H9 (cell line): ENCODE results near the gene IGF1R. TPM values are rescaled to one million over a fixed set of nuclear protein-coding genes. Genes with fewer than 3 reads are reported as not detected.
A peak's percentile ranks its signal among the peaks of the same experiment; 100 is the strongest.

Source experiments
- DNase-seq: peaks from one replicate; pipeline ENCODE4 v3.0.0-alpha.2; 2017
- H2AFZ ChIP-seq: one replicate; pipeline ENCODE4 v1.6.1; 2013; ENCODE audit warnings: mild to moderate bottlenecking, low read length, control low read depth, moderate library complexity
- H2AK5ac ChIP-seq: 2 replicates; pipeline ENCODE4 v1.6.1; 2013; ENCODE audit warnings: low read length, control low read depth, mixed read lengths; ENCODE audit not compliant: insufficient read length
- H2BK120ac ChIP-seq: one replicate; pipeline ENCODE4 v1.6.1; 2013; ENCODE audit warnings: low read depth, mild to moderate bottlenecking, low read length, control low read depth, inconsistent platforms; ENCODE audit not compliant: poor library complexity, severe bottlenecking
- H2BK12ac ChIP-seq: 2 replicates; pipeline ENCODE4 v1.6.1; 2013; ENCODE audit warnings: low read length, control low read depth, mixed read lengths, low read depth; ENCODE audit not compliant: insufficient read length
- H2BK15ac ChIP-seq: 2 replicates; pipeline ENCODE4 v1.6.1; 2013; ENCODE audit warnings: low read depth, low read length, control low read depth
- H2BK20ac ChIP-seq: one replicate; pipeline ENCODE4 v1.6.1; 2013; ENCODE audit warnings: low read depth, mild to moderate bottlenecking, low read length, control low read depth, inconsistent platforms; ENCODE audit not compliant: poor library complexity, severe bottlenecking
- H2BK5ac ChIP-seq: 2 replicates; pipeline ENCODE4 v1.6.1; 2013; ENCODE audit warnings: low read length, control low read depth, mixed read lengths; ENCODE audit not compliant: insufficient read length
- H3K14ac ChIP-seq: 2 replicates; pipeline ENCODE4 v1.6.1; 2013; ENCODE audit warnings: low read length, control low read depth; ENCODE audit not compliant: insufficient read depth
- H3K18ac ChIP-seq: 2 replicates; pipeline ENCODE4 v1.6.1; 2013; ENCODE audit warnings: low read depth, mild to moderate bottlenecking, mixed read lengths, low read length, control low read depth; ENCODE audit not compliant: insufficient read length
- H3K23ac ChIP-seq: 2 replicates; pipeline ENCODE4 v1.6.1; 2013; ENCODE audit warnings: low read length, control low read depth, mixed read lengths, low read depth; ENCODE audit not compliant: insufficient read length
- H3K23me2 ChIP-seq: 2 replicates; pipeline ENCODE4 v1.6.1; 2013; ENCODE audit warnings: low read depth, mild to moderate bottlenecking, mixed read lengths, low read length, control low read depth; ENCODE audit not compliant: insufficient read length, poor library complexity, severe bottlenecking
- H3K27ac ChIP-seq: 2 replicates; pipeline ENCODE4 v1.5.1; 2013; ENCODE audit warnings: low read length, control low read depth, mixed read lengths, low read depth; ENCODE audit not compliant: insufficient read length
- H3K27me3 ChIP-seq: 2 replicates; pipeline ENCODE4 v1.6.1; 2013; ENCODE audit warnings: low read length, control low read depth, inconsistent platforms; ENCODE audit not compliant: insufficient read depth
- H3K4ac ChIP-seq: 2 replicates; pipeline ENCODE4 v1.6.1; 2013; ENCODE audit warnings: low read depth, mild to moderate bottlenecking, control low read depth, inconsistent platforms, low read length, moderate library complexity
- H3K4me1 ChIP-seq: 2 replicates; pipeline ENCODE4 v1.6.1; 2013; ENCODE audit warnings: low read length, control low read depth, inconsistent platforms; ENCODE audit not compliant: insufficient read depth
- H3K4me2 ChIP-seq: 2 replicates; pipeline ENCODE4 v1.6.1; 2013; ENCODE audit warnings: low read length, control low read depth, mixed read lengths; ENCODE audit not compliant: insufficient read length, insufficient read depth
- H3K56ac ChIP-seq: 2 replicates; pipeline ENCODE4 v1.6.1; 2013; ENCODE audit warnings: low read depth, mild to moderate bottlenecking, mixed read lengths, low read length, control low read depth; ENCODE audit not compliant: insufficient read length
- H3K79me1 ChIP-seq: 2 replicates; pipeline ENCODE4 v1.6.1; 2013; ENCODE audit warnings: low read depth, mild to moderate bottlenecking, moderate library complexity, low read length, control low read depth, inconsistent platforms; ENCODE audit not compliant: insufficient read depth, poor library complexity, severe bottlenecking
- H3K79me2 ChIP-seq: 2 replicates; pipeline ENCODE4 v1.6.1; 2013; ENCODE audit warnings: low read length, control low read depth, inconsistent platforms; ENCODE audit not compliant: insufficient read depth
- H3K9ac ChIP-seq: 2 replicates; pipeline ENCODE4 v1.6.1; 2013; ENCODE audit warnings: low read length, control low read depth, mixed read lengths; ENCODE audit not compliant: insufficient read length; ENCODE audit errors: extremely low read depth
- H3K9me3 ChIP-seq: one replicate; pipeline ENCODE4 v1.6.1; 2013; ENCODE audit warnings: low read depth, low read length, inconsistent platforms; ENCODE audit not compliant: control insufficient read depth
- H3T11ph ChIP-seq: one replicate; pipeline ENCODE4 v1.6.1; 2013; ENCODE audit warnings: mild to moderate bottlenecking, low read length, control low read depth, inconsistent platforms
- H4K20me1 ChIP-seq: one replicate; pipeline ENCODE4 v1.6.1; 2013; ENCODE audit not compliant: control insufficient read depth, insufficient read length, insufficient read depth
- H4K5ac ChIP-seq: 2 replicates; pipeline ENCODE4 v1.6.1; 2013; ENCODE audit warnings: low read depth, mild to moderate bottlenecking, mixed read lengths, low read length, control low read depth; ENCODE audit not compliant: insufficient read length
- H4K8ac ChIP-seq: replicated peaks from 2 replicates; pipeline ENCODE4 v1.6.1; 2013; ENCODE audit warnings: low read length, control low read depth, mixed read lengths, low read depth; ENCODE audit not compliant: insufficient read length
- H4K91ac ChIP-seq: 2 replicates; pipeline ENCODE4 v1.6.1; 2013; ENCODE audit warnings: low read depth, mild to moderate bottlenecking, moderate library complexity, mixed read lengths, low read length, control low read depth; ENCODE audit not compliant: insufficient read length
- H3K27ac Mint-ChIP-seq, 3 experiments: 2 replicates in 2 of 3; 3 replicates in 1 of 3; pipeline ENCODE4 v1.8.0; 2020 to 2021; ENCODE audit warnings: mixed read lengths in 3 of 3, mild to moderate bottlenecking in 1 of 3, moderate library complexity in 1 of 3
- H3K27me3 Mint-ChIP-seq: 2 replicates; pipeline ENCODE4 v1.8.0; 2021; ENCODE audit warnings: low read depth, mild to moderate bottlenecking, moderate library complexity, mixed read lengths
- H3K36me3 Mint-ChIP-seq, 3 experiments: 2 replicates in 2 of 3; 3 replicates in 1 of 3; pipeline ENCODE4 v1.8.0; 2020 to 2021; ENCODE audit warnings: low read depth in 3 of 3, mixed read lengths in 3 of 3; ENCODE audit not compliant: insufficient read depth in 1 of 3
- H3K4me1 Mint-ChIP-seq, 2 experiments: 2 replicates each; pipeline ENCODE4 v1.8.0; 2020; ENCODE audit warnings: mixed read lengths in 2 of 2
- H3K4me3 Mint-ChIP-seq, 2 experiments: 2 replicates in 1 of 2; 3 replicates in 1 of 2; pipeline ENCODE4 v1.8.0; 2020 to 2021; ENCODE audit warnings: mild to moderate bottlenecking in 2 of 2, mixed read lengths in 2 of 2, moderate library complexity in 1 of 2
- H3K9me3 Mint-ChIP-seq, 2 experiments: 2 replicates in 1 of 2; 3 replicates in 1 of 2; pipeline ENCODE4 v1.8.0; 2020; ENCODE audit warnings: mild to moderate bottlenecking in 2 of 2, mixed read lengths in 2 of 2, moderate library complexity in 1 of 2
- CTCF ChIP-seq: fragments of 200-600 bp; sonication (generic); conservative IDR thresholded peaks from 3 replicates; pipeline ENCODE4 v1.8.0; 2021; ENCODE audit warnings: antibody characterized with exemption, mild to moderate bottlenecking
- WGBS: extraction: QIAGEN DNeasy Blood & Tissue Kit; methylation state at CpG from one replicate; pipeline ENCODE4 v1.1.7; 2013; ENCODE audit warnings: missing lambda C conversion rate, low lambda C conversion rate, mixed read lengths; ENCODE audit not compliant: insufficient read length; ENCODE audit errors: extremely low coverage; 5-methylcytosine and 5-hydroxymethylcytosine counted together
- total RNA-seq: library from RNA; stranded (reverse); gene quantifications from 2 replicates; pipeline ENCODE4 v1.2.1, GENCODE V29; 2021

IGF1R gene
- total RNA-seq, 1 experiment from 2014 or later = 70.0 TPM

DNA sequence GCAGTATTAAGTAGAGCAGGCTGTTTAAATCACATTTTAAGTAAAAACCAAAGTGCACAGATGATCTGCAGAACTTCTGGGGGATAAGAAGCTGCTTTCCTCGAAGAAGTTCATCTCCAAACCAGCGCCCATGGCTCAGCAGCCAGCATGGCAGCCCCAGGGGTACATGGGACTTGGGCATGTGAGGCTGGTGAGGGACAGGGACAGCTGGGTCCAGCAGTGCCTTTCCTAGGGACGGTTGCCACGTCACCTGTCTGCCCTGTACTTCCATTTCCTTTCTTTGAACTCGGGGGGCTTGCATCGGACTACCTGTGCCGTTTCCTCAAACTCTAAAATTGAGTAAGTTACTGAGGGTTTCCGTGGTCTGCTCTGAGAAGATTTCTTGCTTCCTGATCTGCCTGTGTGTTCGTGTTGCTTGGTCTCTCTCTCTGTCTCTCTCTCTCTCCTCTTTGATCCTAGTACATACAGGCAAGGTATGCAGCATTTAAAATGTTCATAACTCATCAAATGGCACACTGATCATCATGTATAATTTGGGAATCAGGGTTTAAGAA, 67.6 kb downstream of the IGF1R start:
- H3K79me2 ChIP-seq = peaks cover 86% of the 10 kb centered on the region; the same call in 1 of the 2 replicates
- H3K56ac ChIP-seq = no peak overlapping the region
- H4K5ac ChIP-seq = no peak overlapping the region
- no peak for DNase-seq
- H3K79me1 ChIP-seq = peaks cover 18% of the 10 kb centered on the region
- no peak overlapping the region for H2AK5ac ChIP-seq
- no peaks in the 10 kb centered on the region for H3K9me3 ChIP-seq
- no peak for TF ChIP-seq CTCF
- H3K18ac ChIP-seq = no peak overlapping the region
- no peak overlapping the region for H2AFZ ChIP-seq
- no peak overlapping the region for H4K8ac ChIP-seq
- H3T11ph ChIP-seq = no peak overlapping the region
- no peak overlapping the region for H2BK20ac ChIP-seq
- H3K27me3 ChIP-seq = no peaks in the 10 kb centered on the region; the same call in 1 of the 2 replicates
- Mint-ChIP-seq H3K9me3 (peaks cover 4 to 5% of the 10 kb centered on the region in 2 experiments; a peak in 3 of 5 replicates), H3K4me1 (peaks cover 83 to 84% of the 10 kb centered on the region in 2 experiments), H3K27me3 (no peaks in the 10 kb centered on the region), H3K36me3 (peaks cover 13 to 16% (median 16%) of the 10 kb centered on the region in 3 experiments), H3K4me3 (no peak overlapping the region), H3K27ac (peak overlapping the region; percentile 34 to 66 (median 37); a peak in 4 of 7 replicates)
- H2BK5ac ChIP-seq = no peak overlapping the region
- H2BK12ac ChIP-seq = no peak overlapping the region
- WGBS = no CpG with 5 or more reads among the region's 9 CpGs
- H3K4me1 ChIP-seq = peaks cover 49% of the 10 kb centered on the region
- H3K14ac ChIP-seq = no peak overlapping the region; the same call in 1 of the 2 replicates
- no peaks in the 10 kb centered on the region for H3K23me2 ChIP-seq
- no peaks in the 10 kb centered on the region for H4K20me1 ChIP-seq
- no peak overlapping the region for H3K23ac ChIP-seq
- H2BK15ac ChIP-seq = no peak overlapping the region
- H3K27ac ChIP-seq = no peak overlapping the region
- no peak overlapping the region for H3K9ac ChIP-seq
- H3K4me2 ChIP-seq = no peak overlapping the region
- H2BK120ac ChIP-seq = no peak overlapping the region
- no peak overlapping the region for H3K4ac ChIP-seq
- no peak overlapping the region for H4K91ac ChIP-seq
